Measurements from ENCODE around the gene GSTT2.

DNA sequence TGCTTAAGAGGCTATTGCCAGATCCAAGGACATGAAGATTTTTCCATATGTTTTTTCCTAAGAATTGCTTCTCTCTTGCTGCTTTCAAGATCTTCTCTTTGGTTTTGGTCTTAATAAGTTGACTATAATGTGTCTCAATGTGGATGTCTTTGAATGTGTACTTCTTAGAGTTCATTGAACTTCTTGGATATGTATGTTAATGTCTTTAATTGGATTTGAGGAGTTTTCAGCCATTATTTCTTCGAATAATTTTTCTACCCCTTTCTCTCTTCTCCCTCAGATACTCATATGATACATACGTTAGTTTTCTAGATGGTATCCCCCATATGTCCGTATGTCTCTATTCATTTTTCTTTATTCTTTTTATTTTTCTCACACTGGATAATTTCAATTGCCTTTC, 44.4 kb downstream of the GSTT2 start:
- TF ChIP-seq, protein P1, sequence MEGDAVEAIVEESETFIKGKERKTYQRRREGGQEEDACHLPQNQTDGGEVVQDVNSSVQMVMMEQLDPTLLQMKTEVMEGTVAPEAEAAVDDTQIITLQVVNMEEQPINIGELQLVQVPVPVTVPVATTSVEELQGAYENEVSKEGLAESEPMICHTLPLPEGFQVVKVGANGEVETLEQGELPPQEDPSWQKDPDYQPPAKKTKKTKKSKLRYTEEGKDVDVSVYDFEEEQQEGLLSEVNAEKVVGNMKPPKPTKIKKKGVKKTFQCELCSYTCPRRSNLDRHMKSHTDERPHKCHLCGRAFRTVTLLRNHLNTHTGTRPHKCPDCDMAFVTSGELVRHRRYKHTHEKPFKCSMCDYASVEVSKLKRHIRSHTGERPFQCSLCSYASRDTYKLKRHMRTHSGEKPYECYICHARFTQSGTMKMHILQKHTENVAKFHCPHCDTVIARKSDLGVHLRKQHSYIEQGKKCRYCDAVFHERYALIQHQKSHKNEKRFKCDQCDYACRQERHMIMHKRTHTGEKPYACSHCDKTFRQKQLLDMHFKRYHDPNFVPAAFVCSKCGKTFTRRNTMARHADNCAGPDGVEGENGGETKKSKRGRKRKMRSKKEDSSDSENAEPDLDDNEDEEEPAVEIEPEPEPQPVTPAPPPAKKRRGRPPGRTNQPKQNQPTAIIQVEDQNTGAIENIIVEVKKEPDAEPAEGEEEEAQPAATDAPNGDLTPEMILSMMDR (IDR thresholded peaks at IDR 0.05 in 2 of 3, conservative IDR thresholded peaks at IDR 0.05 in 1 of 3; ENCODE audit: insufficient read depth in 2 of 3, low read depth in 1 of 3, low read length in 3 of 3): no peak
- no peak for TF ChIP-seq YY1 (IDR thresholded peaks at IDR 0.05; ENCODE audit: borderline replicate concordance in 1 of 3, control insufficient read depth in 1 of 3, extremely low read depth in 1 of 3, insufficient read depth in 3 of 3, insufficient read length in 1 of 3, insufficient replicate concordance in 2 of 3, low read depth in 1 of 3, low read length in 2 of 3)
- TF ChIP-seq, protein P2, sequence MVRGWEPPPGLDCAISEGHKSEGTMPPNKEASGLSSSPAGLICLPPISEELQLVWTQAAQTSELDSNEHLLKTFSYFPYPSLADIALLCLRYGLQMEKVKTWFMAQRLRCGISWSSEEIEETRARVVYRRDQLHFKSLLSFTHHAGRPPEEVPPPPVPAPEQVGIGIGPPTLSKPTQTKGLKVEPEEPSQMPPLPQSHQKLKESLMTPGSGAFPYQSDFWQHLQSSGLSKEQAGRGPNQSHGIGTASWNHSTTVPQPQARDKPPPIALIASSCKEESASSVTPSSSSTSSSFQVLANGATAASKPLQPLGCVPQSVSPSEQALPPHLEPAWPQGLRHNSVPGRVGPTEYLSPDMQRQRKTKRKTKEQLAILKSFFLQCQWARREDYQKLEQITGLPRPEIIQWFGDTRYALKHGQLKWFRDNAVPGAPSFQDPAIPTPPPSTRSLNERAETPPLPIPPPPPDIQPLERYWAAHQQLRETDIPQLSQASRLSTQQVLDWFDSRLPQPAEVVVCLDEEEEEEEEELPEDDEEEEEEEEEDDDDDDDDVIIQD (CRISPR knock-in tag; IDR thresholded peaks at IDR 0.05): no peak

Measured in K562 (cell line).